Activated CD4-positive, alpha-beta memory T cell treated with anti-CD3 and anti-CD28 coated beads for 36 hours (primary cell): ENCODE data around the gene GLUD1. TPM values are rescaled to one million over a fixed set of nuclear protein-coding genes. Genes with fewer than 3 reads are reported as not detected.
A peak's percentile ranks its signal among the peaks of the same experiment; 100 is the strongest.
"Not testable (repeated sequence)": the region's sequence is repeated elsewhere in the genome, so short reads cannot be mapped to it uniquely, and the experiment has no call there.

Source experiments
- CTCF ChIA-PET: fragments of 350-600 bp; sonication (Branson Sonifier 250); formaldehyde crosslinking; loops from one replicate; lab custom pipeline; 2021; ENCODE audit warnings: antibody characterized with exemption, inconsistent platforms; lab: Charles Lee
- POLR2A ChIA-PET: fragments of 350-600 bp; sonication (Branson Sonifier 250); formaldehyde crosslinking; loops from one replicate; lab custom pipeline; 2021; ENCODE audit warnings: antibody characterized with exemption; lab: Charles Lee
- DNase-seq: peaks from one replicate; pipeline ENCODE4 v3.0.0-alpha.2; 2020
- H3K27ac Mint-ChIP-seq: one replicate; pipeline ENCODE4 v1.8.0; 2021; ENCODE audit warnings: mixed read lengths
- H3K27me3 Mint-ChIP-seq: one replicate; pipeline ENCODE4 v1.8.0; 2021; ENCODE audit warnings: mixed read lengths
- H3K36me3 Mint-ChIP-seq: one replicate; pipeline ENCODE4 v1.8.0; 2021; ENCODE audit warnings: mixed read lengths
- H3K4me1 Mint-ChIP-seq: one replicate; pipeline ENCODE4 v1.8.0; 2021; ENCODE audit warnings: low read depth, mixed read lengths
- H3K4me3 Mint-ChIP-seq: one replicate; pipeline ENCODE4 v1.8.0; 2021; ENCODE audit warnings: mild to moderate bottlenecking, mixed read lengths
- H3K9me3 Mint-ChIP-seq: one replicate; pipeline ENCODE4 v1.8.0; 2021; ENCODE audit warnings: mixed read lengths
- intact Hi-C: fragments of 100-400 bp; cut with micrococcal nuclease; formaldehyde crosslinking; loops from one replicate; pipeline ENCODE4 v1.15.1; 2023
- total RNA-seq, 2 experiments: library from RNA; stranded (reverse); gene quantifications; one replicate each; pipeline ENCODE4 v1.2.3, GENCODE V29; 2021

GLUD1 gene
- total RNA-seq, 2 experiments from 2014 or later = 174 to 180 TPM

DNA sequence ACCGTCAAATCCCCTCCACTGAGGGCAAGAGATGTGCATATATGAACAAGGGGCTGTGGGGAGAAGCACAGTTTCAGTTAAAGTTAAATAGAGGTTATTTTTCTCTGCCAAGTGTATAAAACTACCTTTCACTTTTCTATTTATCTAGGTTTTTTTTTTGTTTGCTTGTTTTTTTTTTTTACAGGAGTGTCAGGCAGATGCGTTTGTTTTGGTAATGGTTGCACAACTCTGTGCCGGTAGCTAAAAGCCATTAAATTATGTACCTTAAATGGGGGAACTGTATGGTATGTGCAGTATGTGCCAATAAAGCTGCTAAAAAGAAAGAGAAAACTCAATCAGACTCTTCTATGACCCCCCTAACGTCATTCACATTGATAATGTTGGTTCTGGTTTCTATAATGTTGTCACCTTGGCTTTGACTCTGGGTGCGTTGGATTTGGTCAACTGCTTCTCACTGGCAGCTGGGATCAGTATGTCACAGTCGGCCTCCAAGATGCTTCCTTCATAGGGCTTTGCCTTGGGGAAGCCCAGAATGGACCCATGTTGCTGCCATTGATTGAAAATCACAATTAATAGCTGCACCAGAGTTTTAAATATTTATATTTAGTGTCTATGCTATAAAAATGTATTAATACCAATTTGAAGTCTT, 34.2 kb downstream of the GLUD1 start:
- no peaks in the 10 kb centered on the region for H3K9me3 Mint-ChIP-seq
- no peak for DNase-seq
- H3K36me3 Mint-ChIP-seq = peaks cover 48% of the 10 kb centered on the region
- intact Hi-C loops = no loop called here
- CTCF ChIA-PET = no interaction called here
- POLR2A ChIA-PET = no interaction called here
- no peak overlapping the region for H3K27ac Mint-ChIP-seq
- no peaks in the 10 kb centered on the region for H3K27me3 Mint-ChIP-seq
- no peaks in the 10 kb centered on the region for H3K4me1 Mint-ChIP-seq
- no peak overlapping the region for H3K4me3 Mint-ChIP-seq

DNA sequence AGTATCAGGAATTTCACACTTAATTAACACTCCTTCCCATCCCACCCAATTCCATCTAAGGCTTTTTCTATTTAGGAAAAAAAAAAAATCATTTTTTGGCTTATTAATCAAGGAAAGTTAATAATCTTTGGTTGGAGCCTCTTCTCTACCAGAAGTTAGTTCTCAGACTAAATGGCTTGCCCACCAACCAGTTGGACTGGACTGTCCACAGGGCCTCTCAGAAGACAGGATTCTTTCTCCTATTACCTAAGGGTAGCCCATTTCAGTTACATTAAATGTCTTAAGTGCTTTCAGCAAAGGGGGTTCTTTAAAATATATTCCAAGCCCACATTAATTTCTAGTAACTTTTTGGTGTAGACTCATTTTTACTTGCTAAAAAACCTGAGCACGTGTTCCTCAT, 35.2 kb downstream of the GLUD1 start:
- Mint-ChIP-seq H3K36me3 (peaks cover 46% of the 10 kb centered on the region), H3K9me3 (no peaks in the 10 kb centered on the region), H3K4me3 (no peak overlapping the region), H3K4me1 (no peaks in the 10 kb centered on the region), H3K27me3 (no peaks in the 10 kb centered on the region), H3K27ac (no peak overlapping the region)
- POLR2A ChIA-PET = interaction anchor here (1.0 kb wide), 1 partner anchor 18 kb away, joined by 3 read pairs; no protein-coding TSS in a partner anchor
- no peak for DNase-seq
- intact Hi-C loops = no loop called here
- CTCF ChIA-PET = no interaction called here

DNA sequence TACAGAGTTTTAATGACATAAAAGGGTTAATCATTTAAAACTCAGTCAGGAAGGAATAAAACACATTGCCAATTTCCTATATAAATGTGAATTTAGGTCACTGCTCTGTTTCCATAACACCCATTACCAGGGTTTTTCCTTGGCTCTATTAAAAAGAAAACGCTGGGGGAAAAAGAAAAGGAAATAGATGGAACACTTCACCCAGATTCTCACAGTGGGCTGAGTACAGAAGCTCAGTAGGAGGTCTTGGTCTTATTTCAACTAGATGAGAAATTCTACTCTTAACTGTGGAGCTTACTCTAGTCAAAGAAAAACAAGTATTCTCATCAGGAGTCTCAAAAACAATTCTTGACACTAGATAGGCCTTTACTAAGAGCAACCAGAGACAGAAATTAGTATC, 36.5 kb downstream of the GLUD1 start:
- POLR2A ChIA-PET = no interaction called here
- Mint-ChIP-seq H3K27me3 (no peaks in the 10 kb centered on the region), H3K4me3 (no peak overlapping the region), H3K9me3 (no peaks in the 10 kb centered on the region), H3K27ac (no peak overlapping the region), H3K4me1 (no peaks in the 10 kb centered on the region), H3K36me3 (peaks cover 42% of the 10 kb centered on the region)
- DNase-seq = no peak
- intact Hi-C loops = no loop called here
- CTCF ChIA-PET = no interaction called here

DNA sequence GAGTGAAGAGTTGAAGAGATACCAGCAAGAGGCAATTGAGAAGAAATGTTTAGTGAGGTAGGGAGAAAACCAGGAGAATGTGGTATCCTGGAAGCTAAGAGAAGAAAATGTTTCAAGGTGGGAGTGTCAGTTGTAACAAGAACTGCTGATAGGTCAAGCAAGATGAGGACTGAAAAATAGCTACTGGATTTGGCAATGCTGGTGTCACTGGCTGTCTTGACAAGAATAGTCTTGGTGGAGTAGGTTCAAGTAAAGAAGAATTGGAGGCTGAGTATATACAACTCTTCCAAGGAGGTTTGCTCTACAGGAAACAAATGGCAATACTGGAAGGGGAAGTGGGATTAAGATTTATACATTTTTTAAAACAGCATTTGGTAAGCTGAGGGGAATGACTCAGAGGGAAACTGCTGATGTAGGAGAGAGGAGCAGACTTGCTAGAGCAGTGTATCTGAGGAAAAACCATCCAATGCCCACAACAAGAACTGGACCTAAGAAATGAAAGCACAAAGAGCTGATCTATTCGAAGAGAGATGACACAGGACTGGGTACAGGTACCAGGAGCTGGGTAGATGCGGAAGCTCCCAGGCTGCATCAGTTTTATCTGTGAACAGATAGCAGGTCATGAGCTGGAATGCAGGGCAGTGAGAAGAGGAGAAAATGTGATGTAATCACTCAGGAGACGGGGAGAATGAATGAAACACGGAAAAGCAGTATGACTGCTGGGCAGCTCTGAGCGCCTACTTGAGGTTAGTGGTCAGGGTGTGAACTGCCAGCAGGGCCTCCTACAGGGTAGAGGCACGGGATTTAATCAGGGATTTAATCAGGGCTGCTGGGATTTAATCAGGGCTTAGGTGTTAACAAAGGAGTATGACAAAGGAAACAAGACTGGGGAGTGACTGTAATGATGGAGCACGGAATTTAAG, 40.0 kb downstream of the GLUD1 start:
- ChIA-PET CTCF (interaction anchor here (0.8 to 1.1 kb wide), 3 partner anchors 30 to 116 kb away, joined by 3 to 4 read pairs (median 3); no protein-coding TSS in a partner anchor), POLR2A (interaction anchor here (0.8 to 1.0 kb wide), 2 partner anchors 13 to 30 kb away, joined by 3 to 5 read pairs; no protein-coding TSS in a partner anchor)
- H3K4me3 Mint-ChIP-seq = no peak overlapping the region
- H3K36me3 Mint-ChIP-seq = peaks cover 46% of the 10 kb centered on the region
- no peaks in the 10 kb centered on the region for H3K27me3 Mint-ChIP-seq
- H3K9me3 Mint-ChIP-seq = no peaks in the 10 kb centered on the region
- peak; percentile 46 for DNase-seq
- H3K4me1 Mint-ChIP-seq = no peaks in the 10 kb centered on the region
- intact Hi-C loops = no loop called here
- H3K27ac Mint-ChIP-seq = no peak overlapping the region

DNA sequence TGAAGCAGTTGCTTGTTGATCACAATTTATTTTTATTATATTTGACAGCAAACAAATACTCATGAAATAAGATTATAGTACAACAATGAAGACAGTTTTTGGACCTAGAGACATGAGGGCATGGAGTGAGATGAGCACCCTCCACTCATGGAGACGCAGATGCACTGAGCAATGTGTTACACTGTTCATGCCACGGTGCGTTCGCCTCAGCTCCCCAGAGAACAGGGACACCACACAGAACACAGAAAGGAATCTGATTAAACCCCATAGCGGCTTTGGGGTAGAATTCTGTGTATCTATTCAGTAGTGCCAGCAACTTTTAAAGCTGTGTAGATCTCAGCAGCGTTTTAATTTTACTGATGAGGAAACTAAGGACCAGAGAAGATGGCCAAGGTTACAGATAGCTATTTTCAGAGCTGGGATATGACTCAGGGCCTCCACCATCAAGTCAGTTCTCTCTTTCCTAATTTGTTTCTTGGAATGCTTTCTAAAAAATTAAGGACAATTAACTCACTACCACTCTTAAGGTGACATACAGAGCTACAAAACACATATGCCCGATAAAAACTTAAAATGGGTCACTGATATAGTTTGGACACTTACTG, 41.0 kb downstream of the GLUD1 start:
- intact Hi-C loops = no loop called here
- no peak overlapping the region for H3K27ac Mint-ChIP-seq
- ChIA-PET POLR2A (no interaction called here), CTCF (interaction anchor here (0.8 to 1.1 kb wide), 2 partner anchors 31 to 115 kb away, joined by 3 read pairs; no protein-coding TSS in a partner anchor)
- H3K36me3 Mint-ChIP-seq = peaks cover 44% of the 10 kb centered on the region
- H3K27me3 Mint-ChIP-seq = no peaks in the 10 kb centered on the region
- DNase-seq = no peak
- H3K9me3 Mint-ChIP-seq = no peaks in the 10 kb centered on the region
- no peak overlapping the region for H3K4me3 Mint-ChIP-seq
- H3K4me1 Mint-ChIP-seq = no peaks in the 10 kb centered on the region

DNA sequence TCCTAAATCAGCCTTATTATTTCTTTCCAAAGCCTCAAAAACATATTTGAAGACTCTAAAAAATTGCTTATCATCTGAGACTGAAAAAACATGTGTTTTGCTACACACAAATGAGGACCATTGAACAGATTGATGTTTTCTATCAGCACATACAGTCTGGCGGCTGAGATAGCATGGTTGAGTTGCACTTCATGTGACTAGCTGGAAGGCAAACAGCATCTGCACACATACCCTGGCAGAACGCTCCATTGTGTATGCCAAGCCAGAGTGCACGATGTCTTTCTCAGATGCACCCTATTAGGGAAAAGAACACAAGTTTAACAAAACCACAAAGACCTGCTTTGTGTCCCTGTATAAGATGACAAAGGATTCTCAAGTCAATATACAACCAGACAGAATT, 41.5 kb downstream of the GLUD1 start:
- ChIA-PET POLR2A (no interaction called here), CTCF (no interaction called here)
- peaks cover 44% of the 10 kb centered on the region for H3K36me3 Mint-ChIP-seq
- H3K27ac Mint-ChIP-seq = no peak overlapping the region
- H3K9me3 Mint-ChIP-seq = no peaks in the 10 kb centered on the region
- DNase-seq = no peak
- H3K4me3 Mint-ChIP-seq = no peak overlapping the region
- intact Hi-C loops = no loop called here
- H3K4me1 Mint-ChIP-seq = no peaks in the 10 kb centered on the region
- no peaks in the 10 kb centered on the region for H3K27me3 Mint-ChIP-seq

DNA sequence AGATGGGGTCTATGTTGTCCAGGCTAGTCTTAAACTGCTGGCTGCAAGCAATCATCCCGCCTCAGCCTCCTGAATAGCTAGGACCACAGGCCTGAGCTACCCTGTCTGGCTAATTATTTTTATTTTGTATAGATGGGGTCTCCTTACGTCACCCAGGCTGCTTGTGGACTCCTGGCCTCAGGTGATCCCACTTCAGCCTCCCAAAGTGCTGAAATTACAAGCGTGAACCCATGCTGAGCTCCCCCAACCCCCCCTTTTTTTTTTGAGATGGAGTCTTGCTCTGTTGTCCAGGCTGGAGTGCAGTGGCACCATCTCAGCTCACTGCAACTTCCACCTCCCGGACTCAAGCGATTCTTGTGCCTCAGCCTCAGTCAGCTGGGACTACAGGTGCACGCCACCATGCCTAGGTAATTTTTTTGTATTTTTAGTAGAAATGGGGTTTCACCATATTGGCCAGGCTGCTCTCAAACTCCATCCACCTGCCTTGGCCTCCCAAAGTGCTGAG, 49.2 kb downstream of the GLUD1 start:
- Mint-ChIP-seq H3K4me1 (no peaks in the 10 kb centered on the region), H3K36me3 (peaks cover 31% of the 10 kb centered on the region), H3K9me3 (no peaks in the 10 kb centered on the region), H3K4me3 (no peak overlapping the region), H3K27ac (no peak overlapping the region), H3K27me3 (no peaks in the 10 kb centered on the region)
- intact Hi-C loops = no loop called here
- POLR2A ChIA-PET = no interaction called here
- CTCF ChIA-PET = no interaction called here
- no peak for DNase-seq

DNA sequence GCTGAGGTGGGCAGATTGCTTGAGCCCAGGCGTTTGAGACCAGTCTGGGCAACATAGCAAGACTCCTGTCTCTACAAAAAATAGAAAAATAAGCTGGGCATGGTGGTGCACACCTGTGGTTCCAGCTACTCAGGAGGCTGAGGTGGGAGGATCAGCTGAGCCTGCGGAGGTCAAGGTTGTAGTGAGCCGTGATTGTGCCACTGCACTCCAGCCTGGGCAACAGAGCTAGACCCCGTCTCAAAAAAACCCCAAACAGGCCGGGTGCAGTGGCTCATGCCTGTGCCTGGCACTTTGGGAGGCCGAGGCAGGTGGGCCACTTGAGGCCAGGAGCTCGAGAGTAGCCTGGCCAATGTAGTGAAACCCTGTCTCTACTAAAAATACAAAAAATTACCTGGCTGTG, 51.1 kb downstream of the GLUD1 start:
- intact Hi-C loops, DNase-seq, H3K4me3 Mint-ChIP-seq, H3K27me3 Mint-ChIP-seq, H3K27ac Mint-ChIP-seq, CTCF ChIA-PET, H3K9me3 Mint-ChIP-seq, POLR2A ChIA-PET, H3K4me1 Mint-ChIP-seq: not testable (repeated sequence)
- peaks cover 20% of the 10 kb centered on the region for H3K36me3 Mint-ChIP-seq

DNA sequence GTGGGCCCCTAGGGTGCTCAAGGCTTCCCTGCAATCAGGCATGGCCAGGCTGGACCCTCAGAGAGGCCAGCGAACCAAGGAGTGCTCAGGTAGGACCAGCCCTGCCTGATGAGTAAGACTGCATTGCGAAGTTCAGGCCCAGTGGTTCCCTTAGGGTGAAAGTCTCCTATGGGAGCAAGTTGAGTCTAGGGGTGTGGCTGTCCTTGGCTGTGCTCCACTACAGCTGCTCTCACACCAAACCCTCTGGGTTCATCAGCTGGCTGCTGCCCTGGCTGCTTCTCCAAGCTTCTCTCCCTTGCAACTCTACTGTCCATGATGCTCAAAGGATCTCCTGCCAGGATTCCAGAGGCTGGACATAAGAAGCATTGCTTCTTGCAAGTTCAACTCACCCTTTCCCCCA, 55.9 kb downstream of the GLUD1 start:
- intact Hi-C loops = no loop called here
- Mint-ChIP-seq H3K4me1 (no peaks in the 10 kb centered on the region), H3K36me3 (peaks cover 2% of the 10 kb centered on the region), H3K4me3 (no peak overlapping the region), H3K27me3 (no peaks in the 10 kb centered on the region), H3K27ac (no peak overlapping the region), H3K9me3 (peaks cover 3% of the 10 kb centered on the region)
- POLR2A ChIA-PET = interaction anchor here (0.6 kb wide), 1 partner anchor 36 kb away, joined by 3 read pairs; no protein-coding TSS in a partner anchor
- CTCF ChIA-PET = no interaction called here
- DNase-seq = no peak

DNA sequence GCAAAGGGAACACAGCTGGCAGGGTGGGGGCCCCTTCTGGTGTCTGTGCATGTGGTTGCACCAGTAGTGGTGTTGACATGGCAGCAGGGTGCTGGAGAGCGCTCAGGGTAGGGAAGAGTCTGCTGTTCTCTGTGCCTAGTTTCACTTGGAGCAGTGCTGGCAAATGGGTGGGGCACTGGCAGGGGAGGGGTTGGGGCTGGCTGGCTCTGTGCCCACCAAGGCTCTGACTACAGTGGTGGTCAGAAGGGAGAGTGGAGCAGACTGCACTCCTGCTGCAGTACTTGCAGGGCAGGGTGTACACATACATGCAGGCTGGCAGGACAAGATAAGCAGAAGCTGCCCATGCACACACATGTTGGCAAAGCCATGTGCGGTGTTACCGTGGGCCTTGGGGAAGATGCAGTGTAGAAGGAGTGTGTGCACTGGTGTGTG, 56.3 kb downstream of the GLUD1 start:
- H3K4me1 Mint-ChIP-seq = no peaks in the 10 kb centered on the region
- H3K36me3 Mint-ChIP-seq = peaks cover under 1% of the 10 kb centered on the region
- intact Hi-C loops = no loop called here
- H3K9me3 Mint-ChIP-seq = peaks cover 3% of the 10 kb centered on the region
- ChIA-PET POLR2A (interaction anchor here (0.6 kb wide), 1 partner anchor 414 kb away, joined by 3 read pairs; no protein-coding TSS in a partner anchor), CTCF (no interaction called here)
- H3K27ac Mint-ChIP-seq = no peak overlapping the region
- no peak for DNase-seq
- H3K4me3 Mint-ChIP-seq = no peak overlapping the region
- H3K27me3 Mint-ChIP-seq = no peaks in the 10 kb centered on the region

DNA sequence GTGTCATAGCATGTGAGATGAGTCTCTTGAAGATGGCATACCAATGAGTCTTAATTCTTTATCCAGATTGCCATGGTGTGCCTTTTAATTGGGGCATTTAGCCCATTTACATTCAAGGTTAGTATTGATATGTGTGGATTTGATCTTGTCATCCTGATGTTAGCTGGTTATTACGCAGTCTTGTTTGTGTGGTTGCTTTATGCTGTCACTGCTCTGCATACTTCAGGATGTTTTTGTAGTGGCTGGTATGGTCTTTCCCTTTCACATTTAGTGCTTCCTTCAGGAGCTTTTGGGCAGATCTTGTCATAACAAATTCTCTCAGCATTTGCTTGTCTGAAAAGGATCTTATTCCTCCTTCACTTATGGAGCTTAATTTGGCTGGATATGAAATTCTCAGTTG, 58.0 kb downstream of the GLUD1 start:
- CTCF ChIA-PET = no interaction called here
- H3K27ac Mint-ChIP-seq = no peak overlapping the region
- no peaks in the 10 kb centered on the region for H3K27me3 Mint-ChIP-seq
- no peak for DNase-seq
- no peak overlapping the region for H3K4me3 Mint-ChIP-seq
- no peaks in the 10 kb centered on the region for H3K4me1 Mint-ChIP-seq
- intact Hi-C loops = no loop called here
- POLR2A ChIA-PET = interaction anchor here (0.6 kb wide), 1 partner anchor 48 kb away, joined by 3 read pairs; no protein-coding TSS in a partner anchor
- peaks cover 3% of the 10 kb centered on the region for H3K9me3 Mint-ChIP-seq
- H3K36me3 Mint-ChIP-seq = no peaks in the 10 kb centered on the region
